Ascending aorta (tissue), 2 donors: Measurements from ENCODE around the gene C11orf68. TPM values are rescaled to one million over a fixed set of nuclear protein-coding genes. Genes with fewer than 3 reads are reported as not detected.

Experiments
- DNase-seq, 2 donors: peaks; one replicate each; pipeline ENCODE4 v3.0.0-alpha.2; 2019; ENCODE audit warnings: low spot score in 2 of 2
- H3K27ac ChIP-seq, 2 donors: fragments of 200-600 bp; sonication (generic); one replicate each; pipeline ENCODE4 v1.5.1; 2016 to 2017; ENCODE audit warnings: mild to moderate bottlenecking in 1 of 2
- H3K27me3 ChIP-seq: fragments of 200-600 bp; sonication (generic); one replicate; pipeline ENCODE4 v1.5.1; 2017
- H3K36me3 ChIP-seq, 2 donors: fragments of 200-600 bp; sonication (generic); one replicate each; pipeline ENCODE4 v1.5.1; 2016
- H3K4me1 ChIP-seq, 2 donors: fragments of 200-600 bp; sonication (generic); one replicate each; pipeline ENCODE4 v1.5.1; 2016 to 2017; ENCODE audit warnings: mild to moderate bottlenecking in 1 of 2
- H3K4me3 ChIP-seq, 2 donors: fragments of 200-600 bp; sonication (generic); one replicate each; pipeline ENCODE4 v1.5.1; 2016 to 2017; ENCODE audit warnings: mild to moderate bottlenecking in 1 of 2
- H3K9me3 ChIP-seq, 2 donors: fragments of 200-600 bp; sonication (generic); one replicate each; pipeline ENCODE4 v1.5.1; 2016
- CTCF ChIP-seq, 3 experiments: fragments of 200-600 bp in 2 of 3; fragments of 450-650 bp in 1 of 3; sonication (generic) in 2 of 3; IDR thresholded peaks; one replicate each; pipeline ENCODE4 v1.5.1; 2016 to 2019; ENCODE audit warnings: antibody characterized with exemption in 3 of 3, mild to moderate bottlenecking in 1 of 3, moderate library complexity in 1 of 3
- intact Hi-C: fragments of 100-400 bp; cut with DNase I; formaldehyde crosslinking; loops from one replicate; pipeline ENCODE4 v1.15.1; 2023
- total RNA-seq: library from RNA; depleted of rRNA; stranded (reverse); fragments of >200 nt; gene quantifications from one replicate; pipeline ENCODE4 v1.1.0, GENCODE V29; 2016

C11orf68 gene
- total RNA-seq, 1 donor from 2014 or later = 25.3 TPM

GRCh38 chr11:65942531-65942930 is 23.7 kb upstream of the C11orf68 start:
- no peak for TF ChIP-seq CTCF (IDR thresholded peaks at IDR 0.05)
- Histone ChIP-seq H3K4me1 (no peaks in the 10 kb centered on the region), H3K9me3 (no peaks in the 10 kb centered on the region), H3K4me3 (no peak overlapping the region), H3K36me3 (no peaks in the 10 kb centered on the region), H3K27me3 (no peaks in the 10 kb centered on the region), H3K27ac (no peak overlapping the region)
- DNase-seq = no peak
- intact Hi-C loops = no loop called here

- Histone ChIP-seq H3K4me1 (no peaks in the 10 kb centered on the region), H3K27me3 (no peaks in the 10 kb centered on the region), H3K36me3 (no peaks in the 10 kb centered on the region), H3K4me3 (no peak overlapping the region), H3K9me3 (no peaks in the 10 kb centered on the region), H3K27ac (no peak overlapping the region)
- DNase-seq = no peak
- TF ChIP-seq CTCF (IDR thresholded peaks at IDR 0.05) = no peak
- intact Hi-C loops = no loop called here
Observed at GRCh38 chr11:65941720-65942310, 23.0 kb upstream of the C11orf68 start.

- TF ChIP-seq CTCF (IDR thresholded peaks at IDR 0.05) = no peak
Observed at GRCh38 chr11:65937766-65938165, 18.9 kb upstream of the C11orf68 start.

GRCh38 chr11:65934014-65934413 is 15.2 kb upstream of the C11orf68 start:
- no peak overlapping the region for H3K27ac ChIP-seq
- intact Hi-C loops = no loop called here
- no peaks in the 10 kb centered on the region for H3K4me1 ChIP-seq
- no peak overlapping the region for H3K4me3 ChIP-seq
- no peaks in the 10 kb centered on the region for H3K9me3 ChIP-seq
- no peak for TF ChIP-seq CTCF (IDR thresholded peaks at IDR 0.05)
- H3K36me3 ChIP-seq = no peaks in the 10 kb centered on the region
- DNase-seq = no peak
- no peaks in the 10 kb centered on the region for H3K27me3 ChIP-seq

More at GRCh38 chr11:65937766-65938165, 18.9 kb upstream of the C11orf68 start:
- H3K4me3 ChIP-seq = no peak overlapping the region
- H3K27ac ChIP-seq = no peak overlapping the region
- intact Hi-C loops = no loop called here
- no peaks in the 10 kb centered on the region for H3K4me1 ChIP-seq
- no peaks in the 10 kb centered on the region for H3K9me3 ChIP-seq
- H3K27me3 ChIP-seq = no peaks in the 10 kb centered on the region
- H3K36me3 ChIP-seq = no peaks in the 10 kb centered on the region
- DNase-seq = no peak

- Histone ChIP-seq H3K9me3 (no peaks in the 10 kb centered on the region), H3K27ac (no peak overlapping the region), H3K36me3 (no peaks in the 10 kb centered on the region), H3K4me1 (no peaks in the 10 kb centered on the region), H3K4me3 (no peak overlapping the region), H3K27me3 (no peaks in the 10 kb centered on the region)
- TF ChIP-seq CTCF (IDR thresholded peaks at IDR 0.05) = no peak
- DNase-seq = no peak
- intact Hi-C loops = no loop called here
Observed at GRCh38 chr11:65932558-65932919, 13.7 kb upstream of the C11orf68 start.
